H1 (cell line): Measurements from ENCODE around the gene AIRE. TPM values are rescaled to one million over a fixed set of nuclear protein-coding genes. Genes with fewer than 3 reads are reported as not detected.

Source experiments
- GTF2F1 ChIP-seq: IDR thresholded peaks from 2 replicates; pipeline ENCODE4 v1.6.1; 2012; ENCODE audit warnings: low read depth, low read length, improper control_type of control experiment, borderline replicate concordance
- MAFK ChIP-seq: IDR thresholded peaks from 2 replicates; pipeline ENCODE4 v1.6.1; 2012; ENCODE audit warnings: low read depth, mild to moderate bottlenecking, improper control_type of control experiment, low read length
- NANOG ChIP-seq: IDR thresholded peaks from 2 replicates; pipeline ENCODE4 v1.6.1; 2011; ENCODE audit warnings: low read length, low read depth, mild to moderate bottlenecking, inconsistent platforms; ENCODE audit not compliant: insufficient read depth, poor library complexity, severe bottlenecking
- SAP30 ChIP-seq: fragments of 300-600 bp; sonication (generic); IDR thresholded peaks from 2 replicates; pipeline ENCODE4 v1.7.1; 2012; ENCODE audit warnings: low read length, moderate library complexity, mild to moderate bottlenecking, inconsistent platforms; ENCODE audit not compliant: insufficient read depth, insufficient replicate concordance
- SIN3A ChIP-seq, 2 experiments: IDR thresholded peaks in 1 of 2; conservative IDR thresholded peaks in 1 of 2; 2 replicates each; pipeline ENCODE4 v1.6.1; 2011 to 2012; ENCODE audit warnings: low read length in 2 of 2, improper control_type of control experiment in 1 of 2, low read depth in 1 of 2, mild to moderate bottlenecking in 1 of 2
- TBP ChIP-seq: IDR thresholded peaks from 2 replicates; pipeline ENCODE4 v1.6.1; 2011; ENCODE audit warnings: low read depth, low read length, improper control_type of control experiment
- polyA plus RNA-seq, 7 experiments: library from polyadenylated mRNA; depleted of rRNA in 3 of 7; stranded (reverse) in 5 of 7; unstranded in 2 of 7; fragments of >200 nt in 5 of 7; fragments of 200-250 nt in 2 of 7; gene quantifications; 1 replicate in 5 of 7; 2 replicates in 1 of 7; 4 replicates in 1 of 7; pipeline versions ENCODE4 v1.2.1 to v1.2.3, GENCODE V29; 2011 to 2013; ENCODE audit warnings: missing spikeins in 2 of 7, mixed read lengths in 2 of 7
- total RNA-seq: library from RNA; stranded (reverse); fragmentation: NEBNext Ultra II Directional; extraction: Animal tissue kit (Norgen Biotek cat#: 25700); gene quantifications from 2 replicates; pipeline ENCODE4 v1.2.1, GENCODE V29; 2021
- TF ChIP-seq, protein P1 (sequence below): IDR thresholded peaks from 2 replicates; pipeline ENCODE4 v1.6.1; 2012; ENCODE audit warnings: inconsistent platforms

The AIRE gene
- total and polyA plus RNA-seq, 2 of the 8 experiments (the other 6 are each of a cell fraction or from before 2014, with no cell fraction given), result 0.09 TPM; not detected in 1

DNA sequence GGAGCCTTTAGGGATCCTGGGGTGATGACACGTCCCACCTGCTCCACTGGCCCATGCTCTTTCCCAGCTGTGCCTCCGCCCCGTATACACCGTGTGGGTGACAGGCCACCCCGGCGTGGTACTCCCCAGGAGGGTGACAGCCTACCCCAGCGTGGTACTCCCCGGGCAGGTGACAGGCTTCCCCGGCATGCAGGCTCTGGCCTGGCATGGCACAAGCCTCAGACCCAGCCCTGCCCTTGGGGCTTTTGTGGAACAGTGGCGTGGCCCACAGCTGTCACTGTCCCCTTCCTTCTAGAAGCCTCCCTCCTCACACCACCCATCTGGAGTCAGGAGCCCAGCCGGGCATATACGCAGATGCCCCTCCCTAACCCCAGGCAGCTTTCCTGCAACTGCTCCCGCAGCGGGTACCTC, 9.5 kb downstream of the AIRE start (continued):
- no peak for TF ChIP-seq NANOG
- no peak for TF ChIP-seq MAFK
- no peak for TF ChIP-seq TBP
- TF ChIP-seq SIN3A (conservative IDR thresholded peaks at IDR 0.05 in 1 of 2, IDR thresholded peaks at IDR 0.05 in 1 of 2; ENCODE audit: low read depth in 1 of 2, low read length in 2 of 2), result no peak
- TF ChIP-seq GTF2F1, result no peak
- no peak for TF ChIP-seq SAP30
- TF ChIP-seq, protein P1, sequence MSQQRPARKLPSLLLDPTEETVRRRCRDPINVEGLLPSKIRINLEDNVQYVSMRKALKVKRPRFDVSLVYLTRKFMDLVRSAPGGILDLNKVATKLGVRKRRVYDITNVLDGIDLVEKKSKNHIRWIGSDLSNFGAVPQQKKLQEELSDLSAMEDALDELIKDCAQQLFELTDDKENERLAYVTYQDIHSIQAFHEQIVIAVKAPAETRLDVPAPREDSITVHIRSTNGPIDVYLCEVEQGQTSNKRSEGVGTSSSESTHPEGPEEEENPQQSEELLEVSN, result no peak
- TF ChIP-seq, all 59 proteins: peak for 0
